Stomach (tissue), 9 donors: ENCODE data around the gene SCN10A. TPM values are rescaled to one million over a fixed set of nuclear protein-coding genes. Genes with fewer than 3 reads are reported as not detected.

Source experiments
- DNase-seq, 2 donors: peaks; one replicate each; pipeline versions ENCODE4 v3.0.0 to v3.0.0-alpha.2; 2013 to 2019
- H3K27ac ChIP-seq, 5 donors: fragments of 200-600 bp in 4 of 5; sonication (generic) in 4 of 5; one replicate each; pipeline ENCODE4 v1.5.1; 2013 to 2019; ENCODE audit warnings: mild to moderate bottlenecking in 1 of 5, moderate library complexity in 1 of 5
- H3K27me3 ChIP-seq, 3 donors: fragments of 200-600 bp; sonication (generic); one replicate each; pipeline ENCODE4 v1.5.1; 2017 to 2019; ENCODE audit warnings: mixed run types in 1 of 3
- H3K36me3 ChIP-seq, 4 donors: fragments of 200-600 bp; sonication (generic); 1 replicate in 3 of 4; 2 replicates in 1 of 4; pipeline ENCODE4 v1.5.1; 2016 to 2019
- H3K4me1 ChIP-seq, 4 donors: fragments of 200-600 bp; sonication (generic); one replicate each; pipeline ENCODE4 v1.5.1; 2016 to 2019
- H3K4me3 ChIP-seq, 4 donors: fragments of 200-600 bp; sonication (generic) in 3 of 4; one replicate each; pipeline ENCODE4 v1.5.1; 2016 to 2019; ENCODE audit warnings: mild to moderate bottlenecking in 1 of 4
- H3K9me3 ChIP-seq, 4 donors: fragments of 200-600 bp; sonication (generic); one replicate each; pipeline ENCODE4 v1.5.1; 2016 to 2019
- EP300 ChIP-seq: sonication (generic); formaldehyde crosslinking; IDR thresholded peaks from one replicate; pipeline ENCODE4 v1.6.1; 2017; ENCODE audit warnings: antibody characterized with exemption
- POLR2A ChIP-seq, 4 donors: fragments of 450-650 bp; IDR thresholded peaks; one replicate each; pipeline ENCODE4 v1.6.1; 2016; ENCODE audit warnings: antibody characterized with exemption in 4 of 4, control low read depth in 2 of 4, mild to moderate bottlenecking in 1 of 4, moderate library complexity in 1 of 4
- POLR2AphosphoS5 ChIP-seq, 3 donors: sonication (generic); formaldehyde crosslinking; IDR thresholded peaks; one replicate each; pipeline ENCODE4 v1.6.1; 2016; ENCODE audit warnings: antibody characterized with exemption in 3 of 3
- WGBS, 5 donors: extraction: QIAGEN DNeasy Blood & Tissue Kit in 3 of 5; methylation state at CpG; one replicate each; pipeline versions ENCODE4 v1.1.5 to v1.1.7; 2013 to 2018; 5-methylcytosine and 5-hydroxymethylcytosine counted together
- intact Hi-C: fragments of 100-400 bp; cut with DNase I; formaldehyde crosslinking; loops from one replicate; pipeline ENCODE4 v1.15.1; 2023; ENCODE audit warnings: low total_unique reads
- polyA plus RNA-seq, 3 donors: library from polyadenylated mRNA; stranded (reverse); fragments of 200-250 nt; gene quantifications; one replicate each; pipeline ENCODE4 v1.2.3, GENCODE V29; 2013
- total RNA-seq, 5 donors: library from RNA; depleted of rRNA; stranded (reverse); fragments of >200 nt; gene quantifications; one replicate each; pipeline versions ENCODE4 v1.1.0 to v1.2.3, GENCODE V29; 2014 to 2016
- TF ChIP-seq, protein P1 (sequence below), 7 experiments: fragments of 450-650 bp in 4 of 7; fragments of 200-600 bp in 3 of 7; sonication (generic) in 3 of 7; IDR thresholded peaks; one replicate each; pipeline ENCODE4 v1.5.1; 2016 to 2019; ENCODE audit warnings: antibody characterized with exemption in 7 of 7, control low read depth in 2 of 7, mild to moderate bottlenecking in 1 of 7
- donor health status: healthy with polysubstance abuse.
- donor health status: Bipolar disorder and iron deficiency.
- donor health status: healthy.

SCN10A gene
- total and polyA plus RNA-seq, 8 donors, result not detected

DNA sequence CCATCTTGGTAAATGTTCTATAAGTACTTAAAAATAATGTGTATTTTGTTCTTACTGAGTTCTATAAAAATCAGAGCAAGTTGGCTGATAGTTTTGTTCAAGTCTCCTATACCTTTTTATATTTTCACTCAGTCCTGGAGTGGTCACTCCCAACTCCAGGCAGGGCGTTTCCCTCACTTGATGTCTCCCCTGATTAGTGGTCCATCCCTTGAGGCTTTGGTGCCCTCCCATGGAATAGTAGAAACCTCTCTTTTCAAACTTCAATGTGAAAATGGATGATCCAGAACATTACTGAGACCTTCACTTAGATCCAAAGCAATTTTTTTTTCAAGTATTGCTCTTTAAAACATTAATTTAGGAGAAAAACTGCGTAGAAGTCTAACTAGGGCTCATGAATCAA is 25.0 kb upstream of the SCN10A start:
- Histone ChIP-seq H3K36me3 (no peaks in the 10 kb centered on the region), H3K4me1 (no peaks in the 10 kb centered on the region), H3K27ac (no peak overlapping the region), H3K9me3 (no peaks in the 10 kb centered on the region), H3K4me3 (no peak overlapping the region), H3K27me3 (peaks cover 0 to 23% (median 3%) of the 10 kb centered on the region in 3 donors)
- intact Hi-C loops, result no loop called here
- no peak for DNase-seq
- TF ChIP-seq EP300, result no peak
- no peak for TF ChIP-seq POLR2AphosphoS5 (IDR thresholded peaks at IDR 0.05)
- no peak for TF ChIP-seq POLR2A (IDR thresholded peaks at IDR 0.05)
- 41 to 64% (median 57%) methylated on average over 2 of the region's 2 CpGs for WGBS, 5 donors

DNA sequence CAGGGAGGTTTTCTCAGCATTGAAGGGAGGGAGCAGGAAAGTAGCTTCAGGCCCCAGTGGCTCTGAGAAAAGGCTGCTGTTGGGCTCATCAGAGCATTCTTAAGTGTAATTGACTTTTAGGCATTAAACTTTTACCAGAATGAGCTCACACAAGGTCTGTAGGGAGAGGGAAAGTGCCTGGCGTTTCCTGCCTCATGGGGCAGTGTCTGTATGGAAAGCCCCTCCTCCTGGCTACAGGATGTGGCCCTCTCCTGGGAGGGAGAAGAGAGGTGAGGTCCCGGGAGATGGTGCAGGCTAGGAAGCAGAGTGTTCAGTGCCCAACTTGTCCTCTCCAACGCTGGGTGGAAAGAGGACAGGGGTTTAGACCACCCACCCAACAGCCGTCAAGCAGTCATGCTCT is 21.3 kb upstream of the SCN10A start:
- TF ChIP-seq, protein P1, sequence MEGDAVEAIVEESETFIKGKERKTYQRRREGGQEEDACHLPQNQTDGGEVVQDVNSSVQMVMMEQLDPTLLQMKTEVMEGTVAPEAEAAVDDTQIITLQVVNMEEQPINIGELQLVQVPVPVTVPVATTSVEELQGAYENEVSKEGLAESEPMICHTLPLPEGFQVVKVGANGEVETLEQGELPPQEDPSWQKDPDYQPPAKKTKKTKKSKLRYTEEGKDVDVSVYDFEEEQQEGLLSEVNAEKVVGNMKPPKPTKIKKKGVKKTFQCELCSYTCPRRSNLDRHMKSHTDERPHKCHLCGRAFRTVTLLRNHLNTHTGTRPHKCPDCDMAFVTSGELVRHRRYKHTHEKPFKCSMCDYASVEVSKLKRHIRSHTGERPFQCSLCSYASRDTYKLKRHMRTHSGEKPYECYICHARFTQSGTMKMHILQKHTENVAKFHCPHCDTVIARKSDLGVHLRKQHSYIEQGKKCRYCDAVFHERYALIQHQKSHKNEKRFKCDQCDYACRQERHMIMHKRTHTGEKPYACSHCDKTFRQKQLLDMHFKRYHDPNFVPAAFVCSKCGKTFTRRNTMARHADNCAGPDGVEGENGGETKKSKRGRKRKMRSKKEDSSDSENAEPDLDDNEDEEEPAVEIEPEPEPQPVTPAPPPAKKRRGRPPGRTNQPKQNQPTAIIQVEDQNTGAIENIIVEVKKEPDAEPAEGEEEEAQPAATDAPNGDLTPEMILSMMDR (IDR thresholded peaks at IDR 0.05), result no peak
- TF ChIP-seq EP300, result no peak
- no peak for TF ChIP-seq POLR2AphosphoS5 (IDR thresholded peaks at IDR 0.05)
- TF ChIP-seq POLR2A (IDR thresholded peaks at IDR 0.05), result no peak
- no peak for DNase-seq

DNA sequence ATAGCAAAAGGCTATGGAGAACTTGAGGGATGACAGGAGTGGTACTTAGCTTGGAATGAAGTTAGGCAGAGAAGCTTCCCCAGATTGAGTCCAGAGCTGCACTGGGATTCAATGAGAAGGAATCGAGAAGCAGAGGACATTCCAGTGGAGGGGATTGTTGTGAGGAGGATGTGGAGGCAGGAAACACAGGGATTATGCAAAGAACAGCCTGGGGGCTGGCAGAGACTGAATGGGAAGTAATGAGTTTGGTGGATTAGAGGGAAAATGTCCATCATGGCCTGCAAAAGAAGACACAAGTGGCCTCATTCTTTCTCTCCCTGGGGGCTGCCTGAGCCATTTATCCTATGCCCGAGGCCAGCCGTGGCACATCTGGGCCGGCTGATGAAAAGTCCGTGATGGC is 20.5 kb upstream of the SCN10A start:
- no peaks in the 10 kb centered on the region for H3K36me3 ChIP-seq
- TF ChIP-seq POLR2AphosphoS5 (IDR thresholded peaks at IDR 0.05), result no peak
- H3K9me3 ChIP-seq, result no peaks in the 10 kb centered on the region
- peaks cover 0 to 5% (median 0%) of the 10 kb centered on the region in 3 donors for H3K27me3 ChIP-seq
- intact Hi-C loops, result no loop called here
- peaks cover 0 to 7% (median 0%) of the 10 kb centered on the region in 4 donors for H3K4me1 ChIP-seq
- H3K27ac ChIP-seq, result no peak overlapping the region
- 73 to 83% (median 81%) methylated on average over 5 of the region's 5 CpGs for WGBS, 5 donors
- DNase-seq, result no peak
- H3K4me3 ChIP-seq, result no peak overlapping the region

More for the DNA sequence above, 21.3 kb upstream of the SCN10A start:
- intact Hi-C loops, result no loop called here
- Histone ChIP-seq H3K4me3 (no peak overlapping the region), H3K27me3 (peaks cover 0 to 7% (median 0%) of the 10 kb centered on the region in 3 donors), H3K36me3 (no peaks in the 10 kb centered on the region), H3K27ac (no peak overlapping the region), H3K4me1 (peaks cover 0 to 7% (median 0%) of the 10 kb centered on the region in 4 donors), H3K9me3 (no peaks in the 10 kb centered on the region)
- 24 to 65% (median 54%) methylated on average over 4 of the region's 4 CpGs for WGBS, 5 donors

DNA sequence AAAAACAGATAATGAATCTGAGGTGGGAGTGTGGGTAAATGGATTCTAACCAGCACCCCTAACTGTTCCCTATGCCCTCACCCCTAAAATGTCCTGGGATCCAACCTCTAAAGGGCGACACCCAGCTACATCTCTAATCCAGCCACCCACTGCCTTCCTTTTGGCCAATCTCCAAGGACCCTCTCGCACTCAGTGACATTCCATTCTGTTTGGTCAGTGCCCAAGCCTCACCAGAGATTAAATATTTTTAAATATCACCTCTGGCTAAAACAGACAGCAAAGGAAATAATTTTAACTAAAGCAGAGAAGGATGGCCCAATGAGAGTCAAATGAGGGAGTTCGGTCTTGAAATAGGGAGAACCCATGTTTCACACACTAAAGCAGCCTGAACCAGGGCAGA is 19.9 kb upstream of the SCN10A start:
- peaks cover 0 to 7% (median 0%) of the 10 kb centered on the region in 4 donors for H3K4me1 ChIP-seq
- intact Hi-C loops, result no loop called here
- no peaks in the 10 kb centered on the region for H3K9me3 ChIP-seq
- H3K36me3 ChIP-seq, result no peaks in the 10 kb centered on the region
- 65 to 83% (median 74%) methylated on average over 3 of the region's 3 CpGs for WGBS, 5 donors
- no peak for DNase-seq
- H3K4me3 ChIP-seq, result no peak overlapping the region
- TF ChIP-seq, protein P1 (IDR thresholded peaks at IDR 0.05), result no peak
- no peak for TF ChIP-seq POLR2A (IDR thresholded peaks at IDR 0.05)
- no peak for TF ChIP-seq EP300
- no peak for TF ChIP-seq POLR2AphosphoS5 (IDR thresholded peaks at IDR 0.05)
- no peaks in the 10 kb centered on the region for H3K27me3 ChIP-seq
- no peak overlapping the region for H3K27ac ChIP-seq

DNA sequence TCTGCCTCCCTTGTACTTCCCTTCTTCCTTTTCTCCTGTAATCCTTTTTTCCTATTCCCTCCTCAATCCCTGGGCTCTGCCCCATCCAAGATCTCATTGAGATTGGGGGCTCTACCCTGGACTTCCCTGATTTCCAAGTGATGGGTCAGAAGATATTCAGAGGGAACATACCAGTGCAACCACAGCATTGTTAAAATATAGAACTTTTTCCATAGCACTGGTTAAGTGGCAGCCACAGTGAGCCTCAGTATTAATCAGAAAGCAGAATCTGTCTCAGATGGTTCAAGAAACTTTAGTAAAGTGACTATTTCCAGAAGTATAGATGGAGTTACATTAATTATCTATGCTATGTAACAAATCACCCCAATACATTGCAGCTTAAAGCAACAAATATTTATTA is 18.7 kb upstream of the SCN10A start:
- H3K9me3 ChIP-seq, result no peaks in the 10 kb centered on the region
- H3K4me3 ChIP-seq, result no peak overlapping the region
- TF ChIP-seq POLR2AphosphoS5 (IDR thresholded peaks at IDR 0.05), result no peak
- no peak for TF ChIP-seq POLR2A (IDR thresholded peaks at IDR 0.05)
- TF ChIP-seq, protein P1 (IDR thresholded peaks at IDR 0.05), result no peak
- TF ChIP-seq EP300, result no peak
- no peak overlapping the region for H3K27ac ChIP-seq
- H3K4me1 ChIP-seq, result peaks cover 0 to 8% (median 0%) of the 10 kb centered on the region in 4 donors
- H3K36me3 ChIP-seq, result no peaks in the 10 kb centered on the region
- H3K27me3 ChIP-seq, result no peaks in the 10 kb centered on the region
- intact Hi-C loops, result no loop called here
- no peak for DNase-seq
